GM19025 (cell line): ENCODE measurements around the gene VTI1B.

Experiments
- ATAC-seq: cut with Tn5 transposase; IDR thresholded peaks from one replicate; pipeline ENCODE4 v1.9.1; 2021; ENCODE audit warnings: mild to moderate bottlenecking, low read depth, moderate library complexity; ENCODE audit not compliant: unreplicated experiment

The VTI1B gene

DNA sequence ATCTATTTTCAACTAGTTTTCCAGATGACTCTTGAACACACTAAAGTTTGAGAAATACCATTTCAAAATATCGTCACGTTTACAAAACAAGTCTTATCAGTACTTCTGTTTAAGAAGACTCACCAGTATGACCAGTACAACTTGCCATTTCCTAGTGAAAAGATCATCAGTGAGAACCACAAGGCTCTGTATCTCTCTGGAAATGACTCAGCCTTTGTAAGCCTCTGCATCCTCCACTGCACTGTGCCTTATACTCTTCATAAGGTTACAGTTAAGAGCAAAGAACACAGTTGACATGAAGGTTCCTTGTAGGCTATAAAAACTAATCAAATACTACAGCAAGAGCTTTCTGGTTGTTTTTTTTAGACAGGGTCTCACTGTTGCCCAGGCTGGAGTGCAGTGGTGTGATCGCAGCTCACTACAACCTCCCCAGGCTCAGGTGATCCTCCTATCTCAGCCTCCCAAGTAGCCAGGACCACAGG, 5.7 kb upstream of the VTI1B start:
- peak; percentile 98 for ATAC-seq

DNA sequence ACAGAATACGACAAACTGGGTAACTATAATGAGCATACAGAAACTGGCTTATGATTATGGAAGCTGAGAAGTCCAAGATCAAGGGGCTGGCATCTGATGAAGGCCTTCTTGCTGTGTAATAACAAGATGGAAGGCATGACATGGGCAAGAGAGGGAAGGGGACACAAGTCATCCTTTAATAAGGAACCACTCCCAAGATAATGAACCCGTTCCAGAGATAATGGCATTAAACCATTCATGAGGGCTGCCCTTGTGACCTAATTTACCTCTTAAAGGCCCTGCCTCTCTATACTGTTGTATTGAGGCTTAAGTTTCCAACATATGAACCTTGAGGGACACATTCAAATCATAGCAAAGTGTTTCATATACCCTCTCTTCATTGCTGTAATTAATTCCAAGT, 4.6 kb upstream of the VTI1B start:
- no peak for ATAC-seq

DNA sequence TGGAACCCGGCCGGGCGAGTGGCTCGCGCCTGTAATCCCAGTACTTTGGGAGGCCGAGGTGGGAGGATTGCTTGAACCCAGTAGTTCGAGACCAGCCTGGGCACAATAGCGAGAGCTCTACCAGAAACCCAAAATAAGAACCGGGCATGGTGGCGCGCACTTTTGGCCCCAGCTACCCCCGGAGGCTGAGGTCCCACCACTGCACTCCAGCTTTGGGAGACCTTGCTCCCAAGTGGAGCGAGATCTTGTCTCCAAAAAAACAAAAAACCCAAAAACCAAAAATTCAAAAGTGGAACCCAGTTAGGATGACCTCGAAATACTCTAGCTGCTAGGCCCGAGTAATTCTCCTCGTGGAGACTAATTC, 769 bp upstream of the VTI1B start:
- ATAC-seq, result no peak

DNA sequence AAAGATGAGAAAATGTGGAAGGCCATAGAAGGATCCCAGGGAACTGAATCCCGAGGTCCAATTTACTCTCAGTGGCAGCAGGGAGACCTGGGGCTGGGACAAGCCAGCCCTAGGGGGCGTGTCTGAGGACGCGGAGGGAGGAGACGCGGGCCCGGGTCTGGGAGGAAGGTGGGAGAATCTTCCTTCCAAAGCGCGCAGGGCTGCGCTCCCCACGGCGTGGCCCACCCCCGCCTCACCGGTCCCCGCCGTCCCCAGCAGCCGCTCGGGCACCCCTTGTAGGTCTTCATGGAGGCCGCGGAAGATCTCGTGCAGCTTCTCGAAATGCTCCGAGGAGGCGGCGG, 323 bp downstream of the VTI1B start:
- peak; percentile 43 for ATAC-seq

DNA sequence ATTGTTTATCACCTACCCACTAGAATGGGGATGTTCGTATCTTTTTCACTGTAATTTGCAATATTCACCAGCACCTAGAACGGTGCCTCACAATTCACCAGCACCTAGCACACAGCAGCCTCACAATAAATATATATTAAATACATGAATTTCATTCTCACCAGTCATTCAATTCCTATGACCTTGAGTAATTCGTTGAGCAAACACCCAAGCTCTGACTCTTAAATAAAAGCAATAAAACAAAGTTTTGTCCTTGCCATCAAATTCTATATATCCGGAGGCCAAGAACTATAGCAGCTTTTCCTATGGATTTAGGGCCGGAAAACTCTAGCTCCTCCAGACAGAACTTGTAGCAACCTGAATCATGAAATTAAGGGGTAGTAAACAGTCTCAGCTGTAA, 981 bp downstream of the VTI1B start:
- ATAC-seq, result no peak

DNA sequence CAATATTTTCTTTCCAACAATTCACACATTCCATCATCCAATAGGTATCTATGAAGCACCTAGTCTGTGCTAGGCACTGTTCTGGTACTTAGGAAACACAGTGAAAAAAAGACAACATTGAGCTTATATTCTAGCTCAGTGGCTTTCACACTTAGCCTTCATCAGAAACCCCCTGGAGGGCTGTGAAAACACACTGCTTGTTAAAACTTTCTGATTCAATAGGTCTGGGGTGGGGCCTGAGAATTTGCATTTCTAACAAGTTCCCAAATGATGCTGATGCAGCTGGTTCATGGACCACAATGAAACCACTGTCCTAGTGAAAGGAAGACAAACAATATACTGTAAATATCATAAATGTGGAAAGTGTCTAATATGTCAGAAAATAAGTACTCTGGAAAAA, 5.9 kb downstream of the VTI1B start:
- no peak for ATAC-seq

DNA sequence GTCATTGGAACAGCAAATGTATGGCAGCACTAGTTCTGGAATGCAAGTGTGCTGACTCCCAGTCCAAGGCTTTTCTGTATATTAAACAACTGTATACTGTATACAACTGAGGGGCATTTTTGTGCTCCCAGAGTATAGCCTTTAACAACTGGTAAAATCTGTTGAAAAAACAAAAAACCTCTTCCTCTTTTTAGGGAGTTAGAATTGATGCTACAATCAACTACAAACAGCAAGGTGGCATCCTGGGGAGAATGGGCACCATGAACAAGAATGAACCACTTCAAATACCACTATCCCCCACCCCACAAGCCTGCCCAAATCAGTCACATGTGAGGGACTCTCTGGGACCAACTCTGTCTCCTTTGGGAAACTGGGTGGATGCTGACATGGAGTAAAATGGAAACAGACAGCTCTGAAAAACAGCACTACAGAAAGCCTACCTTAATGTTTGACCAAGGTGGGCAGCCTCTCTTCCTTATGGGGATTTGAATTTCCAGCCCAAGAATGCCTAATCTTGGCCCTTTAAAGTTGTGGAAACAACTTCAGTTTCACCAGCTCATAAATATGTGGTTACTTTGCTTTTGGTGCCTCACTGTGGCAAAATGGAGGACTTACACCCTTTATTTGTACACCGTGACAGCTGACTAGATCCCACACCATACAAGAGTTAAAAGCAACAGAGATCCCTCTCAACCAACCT, 7.5 kb downstream of the VTI1B start:
- no peak for ATAC-seq

DNA sequence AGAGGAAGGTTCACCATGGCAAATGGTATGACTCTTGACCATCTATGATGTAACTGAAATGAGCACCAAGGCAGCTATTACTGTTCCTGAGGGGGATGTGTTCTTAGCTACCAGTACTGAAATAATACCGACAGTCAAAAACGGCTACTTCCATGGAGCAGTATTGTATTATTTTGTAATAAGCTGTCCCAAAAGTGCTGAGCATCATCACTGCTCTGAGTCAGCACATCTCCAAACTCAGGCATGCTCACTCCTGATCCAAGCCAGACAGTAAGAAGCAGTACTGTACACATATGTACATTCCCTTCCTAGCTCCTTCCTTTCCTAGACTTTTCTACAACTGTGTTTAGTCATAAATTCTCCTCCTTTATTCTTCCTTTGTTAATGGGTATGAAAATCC, 8.6 kb downstream of the VTI1B start:
- ATAC-seq, result no peak

DNA sequence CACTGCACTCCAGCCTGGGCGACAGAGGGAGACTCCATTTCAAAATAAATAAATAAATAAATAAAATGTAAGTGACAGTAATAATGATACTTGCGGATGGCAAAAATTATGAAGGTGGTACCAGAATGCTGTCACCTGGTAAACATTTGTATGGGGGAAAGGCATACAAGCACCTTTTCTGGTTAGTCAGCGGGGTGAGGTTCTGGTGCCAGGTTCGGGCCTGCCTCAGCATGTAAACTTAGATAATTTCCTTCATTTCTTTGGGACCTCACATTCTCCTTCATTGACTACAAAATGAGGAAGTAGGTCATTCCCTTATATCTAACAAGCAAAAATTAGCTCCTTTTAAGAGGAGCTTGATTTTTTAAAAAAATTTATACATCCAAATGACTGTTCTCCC, 10.8 kb downstream of the VTI1B start:
- ATAC-seq, result no peak

DNA sequence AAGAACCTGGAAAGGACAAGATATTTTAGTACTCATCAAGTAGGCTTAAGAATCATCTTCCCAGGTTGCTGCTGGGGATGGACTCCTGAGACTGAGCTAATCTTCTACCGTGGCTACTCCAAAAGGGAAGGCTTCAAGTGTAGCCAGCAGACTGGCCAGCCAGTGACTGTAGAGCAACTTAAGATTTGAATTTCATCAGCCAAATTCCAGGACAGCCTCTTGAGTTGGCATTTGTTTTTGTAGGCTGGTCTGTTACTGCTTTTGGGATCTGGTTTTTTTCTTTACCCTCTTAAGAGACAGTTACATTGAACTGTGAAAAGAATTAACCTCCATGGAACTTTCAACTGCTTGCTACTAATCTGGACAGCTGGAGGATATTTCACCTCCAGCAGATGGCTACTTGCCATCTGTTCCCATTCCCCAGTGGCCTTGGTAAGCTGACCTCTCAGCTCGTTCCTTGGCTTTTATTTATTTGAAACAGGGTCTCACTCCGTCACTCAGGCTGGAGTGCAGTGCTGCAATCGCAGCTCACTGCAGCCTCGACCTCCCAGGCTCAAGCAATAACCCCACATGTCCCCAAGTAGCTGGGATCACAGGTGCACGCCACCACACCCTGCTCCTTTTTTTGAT, 20.7 kb downstream of the VTI1B start:
- ATAC-seq, result no peak

DNA sequence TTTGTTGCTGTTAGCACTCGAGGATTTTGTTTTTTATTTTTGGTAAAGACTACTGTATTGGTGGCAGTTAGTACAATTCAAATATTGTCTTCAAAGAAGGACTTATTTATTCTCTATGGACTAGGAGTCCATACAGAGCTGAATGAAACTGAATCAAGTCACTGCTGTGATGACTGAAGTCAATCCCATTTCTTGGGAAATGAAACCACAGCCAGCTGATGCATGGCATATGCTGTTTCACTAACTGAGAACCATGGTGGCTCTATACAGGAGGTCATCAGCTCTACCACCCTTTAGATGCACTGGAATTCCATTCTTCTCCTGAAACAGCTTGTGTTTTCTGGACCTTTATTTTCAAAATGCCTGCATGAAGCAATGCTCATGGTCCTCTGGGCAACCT, 22.2 kb downstream of the VTI1B start:
- no peak for ATAC-seq

DNA sequence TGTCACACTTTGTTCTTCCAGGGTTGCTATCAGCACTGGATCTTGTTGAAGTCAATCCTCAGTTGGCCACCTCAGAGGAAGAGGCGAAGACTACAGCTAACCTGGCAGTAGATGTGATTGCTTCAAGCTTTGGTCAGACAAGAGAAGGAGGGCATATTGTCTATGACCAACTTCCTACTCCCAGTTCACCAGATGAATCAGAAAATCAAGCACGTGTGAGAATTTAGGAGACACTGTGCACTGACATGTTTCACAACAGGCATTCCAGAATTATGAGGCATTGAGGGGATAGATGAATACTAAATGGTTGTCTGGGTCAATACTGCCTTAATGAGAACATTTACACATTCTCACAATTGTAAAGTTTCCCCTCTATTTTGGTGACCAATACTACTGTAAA, 23.7 kb downstream of the VTI1B start:
- no peak for ATAC-seq

DNA sequence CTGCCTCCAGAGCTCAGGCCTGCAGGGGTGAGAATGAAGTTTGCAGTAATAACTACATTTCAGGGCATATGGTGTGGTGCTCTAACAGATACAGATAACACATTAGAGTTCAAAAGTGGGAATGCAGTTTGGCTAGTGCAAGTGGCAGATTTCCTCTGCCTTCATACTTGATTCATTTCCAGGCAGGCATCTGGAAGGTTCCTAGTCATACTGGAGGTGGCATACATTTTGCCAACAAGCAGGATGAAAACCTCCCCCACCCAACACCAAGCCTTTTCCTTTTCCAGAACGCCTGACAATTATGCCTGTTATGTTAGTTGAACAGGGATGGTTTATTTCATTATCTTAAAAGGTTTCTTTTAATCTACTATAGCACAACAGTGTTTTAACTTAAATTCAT, 24.3 kb downstream of the VTI1B start:
- ATAC-seq, result no peak

DNA sequence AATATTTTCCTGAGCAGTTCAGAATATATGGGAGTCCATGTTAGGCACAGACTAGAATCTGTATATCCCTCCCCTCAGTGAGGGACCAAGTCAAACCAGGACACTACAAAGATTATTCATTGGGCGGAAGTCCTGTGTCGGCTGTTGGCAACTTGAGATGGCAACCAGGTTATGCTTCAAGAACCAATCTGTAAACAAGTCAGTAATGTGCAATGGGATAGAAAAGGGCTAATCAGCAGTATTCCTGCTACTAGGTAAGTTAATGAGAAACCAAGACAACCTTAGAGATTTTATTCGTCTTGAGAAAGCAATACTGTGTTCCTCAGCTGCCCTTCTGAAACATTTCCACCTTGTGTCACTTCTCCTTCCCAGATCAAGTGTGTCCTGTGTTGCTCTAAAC, 28.3 kb downstream of the VTI1B start:
- no peak for ATAC-seq

DNA sequence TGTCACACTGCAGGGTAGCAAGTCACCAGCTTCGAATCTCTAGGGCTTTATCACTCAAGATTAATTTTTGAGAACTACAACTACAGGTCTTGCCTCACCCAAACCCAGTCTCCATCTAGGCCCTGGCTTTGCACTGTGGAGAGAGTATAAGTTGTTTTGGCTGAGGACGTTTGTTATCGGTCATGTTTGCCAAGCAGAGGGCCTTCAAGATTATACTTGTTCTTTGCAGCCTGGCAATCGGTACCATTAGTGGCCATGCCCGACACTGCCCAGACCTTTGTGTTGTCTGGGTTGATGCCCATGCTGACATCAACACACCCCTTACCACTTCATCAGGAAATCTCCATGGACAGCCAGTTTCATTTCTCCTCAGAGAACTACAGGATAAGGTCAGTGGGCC, 29.0 kb downstream of the VTI1B start:
- no peak for ATAC-seq

DNA sequence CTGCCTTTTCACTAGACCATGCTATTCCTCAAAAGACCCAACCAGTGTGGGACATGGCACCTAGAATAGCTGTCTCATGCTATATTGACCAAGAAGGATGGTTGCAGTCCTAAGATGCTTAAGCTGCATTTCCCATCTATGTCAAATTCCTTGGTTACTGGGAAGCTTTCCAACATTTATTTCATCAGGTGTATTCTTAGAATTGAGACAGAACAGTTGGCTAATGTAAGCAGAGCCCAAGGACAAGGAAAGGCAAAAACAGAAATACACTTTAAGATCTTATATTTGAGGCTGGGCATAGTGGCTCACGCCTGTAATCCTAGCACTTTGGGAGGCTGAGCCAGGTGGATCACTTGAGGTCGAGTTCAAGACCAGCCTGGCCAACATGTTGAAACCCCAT, 30.0 kb downstream of the VTI1B start:
- no peak for ATAC-seq

DNA sequence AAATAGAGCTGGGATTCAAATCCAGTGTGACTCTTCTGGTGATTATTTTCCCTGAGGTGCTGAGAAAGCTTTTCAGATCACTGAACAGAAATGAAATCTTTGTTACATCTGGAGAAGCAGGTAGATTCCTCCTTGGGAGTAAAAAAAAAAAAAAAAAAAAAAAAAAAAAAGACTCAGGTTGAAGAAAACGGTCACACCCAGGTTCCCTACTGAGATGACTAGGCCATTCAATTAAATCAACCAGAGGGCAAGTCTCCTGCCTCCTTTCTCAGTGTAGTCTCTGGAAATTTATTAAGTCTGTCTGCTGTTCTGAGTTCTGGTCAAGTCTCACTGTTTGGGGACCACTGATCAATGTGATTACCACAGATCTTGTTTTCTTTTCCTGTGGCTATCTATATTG, 30.7 kb downstream of the VTI1B start:
- no peak for ATAC-seq

DNA sequence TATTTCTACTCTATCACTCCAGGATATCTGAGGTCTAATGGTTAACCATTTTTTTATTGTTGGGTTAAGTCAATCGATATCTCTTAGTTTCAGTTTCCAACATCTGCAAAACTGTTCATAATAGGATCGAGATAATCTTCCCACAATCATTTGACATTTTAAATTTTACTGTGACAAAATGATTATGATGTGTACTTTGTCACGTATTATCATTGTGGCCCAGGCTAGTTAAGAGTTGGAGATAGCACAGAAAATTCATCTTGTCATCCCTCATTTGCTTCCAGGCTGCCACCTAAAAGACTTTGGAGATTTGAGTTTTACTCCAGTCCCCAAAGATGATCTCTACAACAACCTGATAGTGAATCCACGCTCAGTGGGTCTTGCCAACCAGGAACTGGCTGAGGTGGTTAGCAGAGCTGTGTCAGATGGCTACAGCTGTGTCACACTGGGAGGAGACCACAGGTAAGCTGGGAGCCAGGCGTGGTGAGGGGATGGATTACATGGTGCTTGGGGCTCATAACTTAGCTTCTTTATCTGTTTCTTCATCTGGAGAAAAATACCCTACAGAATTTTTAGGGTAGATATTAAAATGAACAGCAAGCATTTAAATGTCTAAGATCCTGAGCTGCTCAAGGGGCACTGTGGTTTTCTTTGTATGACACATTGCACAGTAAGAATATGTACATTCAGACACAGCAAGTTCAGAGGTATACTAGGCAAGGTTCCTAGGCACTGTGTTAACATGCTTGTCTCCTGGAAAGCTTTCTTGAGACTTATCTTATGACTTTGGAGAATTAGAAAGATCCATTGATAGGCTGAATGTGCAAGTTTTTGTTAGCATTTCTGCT, 32.3 kb downstream of the VTI1B start:
- no peak for ATAC-seq

DNA sequence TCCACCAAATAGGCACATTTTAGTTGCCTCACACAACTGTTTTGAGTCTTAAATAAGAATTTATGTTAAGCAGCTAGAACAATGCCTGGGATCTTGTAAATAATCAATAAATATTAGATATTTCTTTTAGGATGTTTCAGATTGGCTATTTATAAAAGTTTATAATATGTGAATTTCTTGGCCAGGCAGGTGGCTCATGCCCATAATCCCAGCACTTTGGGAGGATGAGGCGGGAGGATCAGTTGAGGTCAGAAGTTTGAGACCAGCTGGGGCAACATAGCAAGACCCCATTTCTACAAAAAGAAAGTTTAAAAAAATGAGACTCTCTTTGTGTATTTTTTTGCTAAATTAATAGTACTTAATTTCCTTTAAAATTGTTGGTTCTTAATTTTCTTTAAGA, 33.0 kb downstream of the VTI1B start:
- no peak for ATAC-seq

DNA sequence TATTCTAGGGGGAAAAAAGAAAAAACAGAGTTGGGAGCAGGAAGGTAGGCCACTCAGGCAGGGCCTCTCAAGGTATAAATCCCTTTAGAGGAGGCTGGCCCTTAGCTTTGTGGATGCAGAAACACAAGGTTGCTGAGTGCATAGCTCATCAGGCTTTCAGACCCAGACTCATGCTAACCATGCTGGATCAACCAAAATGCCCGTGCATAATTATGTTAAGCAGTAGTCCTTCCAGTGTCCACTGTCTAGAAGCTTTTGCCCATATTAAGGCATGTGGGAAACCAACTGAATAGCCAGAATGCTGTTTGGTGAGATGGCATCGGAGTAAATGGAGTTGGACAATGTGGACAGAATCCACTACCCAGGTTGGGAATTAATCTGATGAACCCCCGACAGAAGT, 35.8 kb downstream of the VTI1B start:
- ATAC-seq, result no peak

DNA sequence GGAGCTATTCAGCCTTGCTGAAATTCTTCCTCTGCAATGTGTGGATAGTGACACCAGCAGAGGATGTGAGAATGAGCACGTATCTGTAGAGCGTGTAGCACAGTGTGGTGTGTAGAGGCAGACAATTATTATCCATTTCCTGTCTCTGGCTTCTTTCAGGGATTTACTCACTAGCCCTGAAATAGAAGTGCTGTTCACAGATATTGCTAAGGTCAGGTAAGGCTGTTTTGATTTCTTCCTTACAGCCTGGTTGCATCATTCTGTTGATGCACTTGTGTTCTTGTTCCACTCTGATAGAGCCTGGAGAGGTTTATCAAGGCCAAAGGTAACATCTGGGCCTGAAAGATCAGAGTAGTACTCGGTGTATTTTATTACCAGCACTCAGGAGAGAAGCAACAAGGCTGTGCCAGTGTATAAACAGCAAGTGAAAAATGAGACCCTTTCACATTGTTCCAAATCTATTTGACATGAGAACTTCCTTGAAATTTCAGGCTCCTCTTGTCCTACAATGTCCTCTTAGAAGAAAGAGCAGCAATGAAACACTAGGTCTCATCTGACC, 38.0 kb downstream of the VTI1B start:
- no peak for ATAC-seq
